Naive thymus-derived CD8-positive, alpha-beta T cell (primary cell): ENCODE measurements around the gene C1orf210. TPM values are rescaled to one million over a fixed set of nuclear protein-coding genes. Genes with fewer than 3 reads are reported as not detected.

Experiments
- ATAC-seq, 2 donors: fragments of 150-1000 bp; cut with Tn5 transposase in 1 of 2; sonication (Bioruptor Pico), chemical (Tn5 transposase) in 1 of 2; 1 replicate in 1 of 2; 2 replicates in 1 of 2; pipeline ENCODE4 v1.10.0; 2021; ENCODE audit warnings: mild to moderate bottlenecking in 2 of 2, moderate library complexity in 2 of 2
- POLR2A ChIA-PET: fragments of 350-600 bp; sonication (Branson Sonifier 250); formaldehyde crosslinking; loops from one replicate; lab custom pipeline; 2021; ENCODE audit warnings: antibody characterized with exemption; lab: Charles Lee
- DNase-seq, 10 donors: peaks; one replicate each; pipeline versions ENCODE4 v3.0.0 to v3.0.0-alpha.2; 2020 to 2022
- H3K27ac Mint-ChIP-seq, 10 donors: one replicate each; pipeline ENCODE4 v1.8.0; 2020 to 2022; ENCODE audit warnings: mild to moderate bottlenecking in 10 of 10, mixed read lengths in 10 of 10, moderate library complexity in 4 of 10, inconsistent platforms in 1 of 10
- H3K27me3 Mint-ChIP-seq, 5 donors: one replicate each; pipeline ENCODE4 v1.8.0; 2021 to 2022; ENCODE audit warnings: mixed read lengths in 5 of 5
- H3K36me3 Mint-ChIP-seq, 3 donors: one replicate each; pipeline ENCODE4 v1.8.0; 2020 to 2022; ENCODE audit warnings: mixed read lengths in 3 of 3, mild to moderate bottlenecking in 2 of 3, inconsistent platforms in 1 of 3
- H3K4me1 Mint-ChIP-seq, 4 donors: one replicate each; pipeline ENCODE4 v1.8.0; 2021 to 2022; ENCODE audit warnings: mixed read lengths in 4 of 4
- H3K4me3 Mint-ChIP-seq, 10 donors: one replicate each; pipeline ENCODE4 v1.8.0; 2020 to 2022; ENCODE audit warnings: mild to moderate bottlenecking in 10 of 10, mixed read lengths in 10 of 10, moderate library complexity in 6 of 10, inconsistent platforms in 1 of 10
- H3K9me3 Mint-ChIP-seq, 9 donors: one replicate each; pipeline ENCODE4 v1.8.0; 2020 to 2022; ENCODE audit warnings: mixed read lengths in 9 of 9, mild to moderate bottlenecking in 3 of 9, inconsistent platforms in 1 of 9, moderate library complexity in 1 of 9
- polyA plus RNA-seq, 3 donors: library from polyadenylated mRNA; unstranded; fragments of 300-500 nt; fragmentation: Illumina TruSeq; gene quantifications; one replicate each; pipeline ENCODE4 v1.2.3, GENCODE V29; 2021
- total RNA-seq, 8 experiments: library from RNA in 2 of 8; stranded (reverse) in 2 of 8; gene quantifications; one replicate each; pipeline ENCODE4 v1.2.3 and lab custom pipeline; 2021 to 2026

The C1orf210 gene
- total and polyA plus RNA-seq, 5 experiments from 2014 or later: 0.13 TPM; not detected in 4

GRCh38 chr1:43286533-43286932, 1.2 kb upstream of the C1orf210 start:
- Mint-ChIP-seq H3K36me3 (no peaks in the 10 kb centered on the region), H3K27ac (no peak overlapping the region), H3K4me1 (peaks cover 0 to 4% (median 0%) of the 10 kb centered on the region in 4 donors), H3K9me3 (no peaks in the 10 kb centered on the region), H3K4me3 (no peak overlapping the region), H3K27me3 (peaks cover 0 to 10% (median 4%) of the 10 kb centered on the region in 5 donors)
- POLR2A ChIA-PET: no interaction called here
- DNase-seq (no peak), ATAC-seq (no peak)

- Mint-ChIP-seq H3K27me3 (peaks cover 0 to 10% (median 4%) of the 10 kb centered on the region in 5 donors), H3K36me3 (no peaks in the 10 kb centered on the region), H3K9me3 (no peaks in the 10 kb centered on the region), H3K4me1 (peaks cover 0 to 4% (median 0%) of the 10 kb centered on the region in 4 donors), H3K27ac (peak overlapping the region in 1 of 10 donors; percentile 63), H3K4me3 (no peak overlapping the region)
- ATAC-seq (no peak), DNase-seq (no peak)
- POLR2A ChIA-PET: no interaction called here
These were observed 734 bp upstream of the C1orf210 start for GRCh38 chr1:43286115-43286514.

- Mint-ChIP-seq H3K27ac (peak overlapping the region in 1 of 10 donors; percentile 43), H3K4me3 (no peak overlapping the region), H3K4me1 (peaks cover 0 to 4% (median 0%) of the 10 kb centered on the region in 4 donors), H3K9me3 (no peaks in the 10 kb centered on the region), H3K36me3 (peaks cover 0 to 2% (median 0%) of the 10 kb centered on the region in 3 donors), H3K27me3 (peaks cover 0 to 22% (median 13%) of the 10 kb centered on the region in 5 donors)
- ATAC-seq (no peak), DNase-seq (no peak)
- POLR2A ChIA-PET: no interaction called here
These were observed 753 bp downstream of the C1orf210 start for GRCh38 chr1:43284546-43285110.

- no peak for DNase-seq
- H3K4me3 Mint-ChIP-seq: peak overlapping the region in 1 of 10 donors; percentile 36
- POLR2A ChIA-PET: no interaction called here
- H3K27ac Mint-ChIP-seq: no peak overlapping the region
- no peaks in the 10 kb centered on the region for H3K9me3 Mint-ChIP-seq
- peaks cover 0 to 24% (median 13%) of the 10 kb centered on the region in 5 donors for H3K27me3 Mint-ChIP-seq
- peaks cover 0 to 4% (median 0%) of the 10 kb centered on the region in 4 donors for H3K4me1 Mint-ChIP-seq
- no peak for ATAC-seq
- H3K36me3 Mint-ChIP-seq: peaks cover 0 to 2% (median 0%) of the 10 kb centered on the region in 3 donors
These were observed 1.3 kb downstream of the C1orf210 start for GRCh38 chr1:43284065-43284464.

- POLR2A ChIA-PET: no interaction called here
- no peak for DNase-seq
These were observed 2.9 kb downstream of the C1orf210 start for GRCh38 chr1:43282220-43283195.

GRCh38 chr1:43280692-43281091, 4.7 kb downstream of the C1orf210 start:
- ATAC-seq (no peak), DNase-seq (no peak)
- H3K4me1 Mint-ChIP-seq: peaks cover 0 to 2% (median 0%) of the 10 kb centered on the region in 4 donors
- no peak overlapping the region for H3K4me3 Mint-ChIP-seq
- H3K9me3 Mint-ChIP-seq: no peaks in the 10 kb centered on the region
- H3K27ac Mint-ChIP-seq: no peak overlapping the region
- POLR2A ChIA-PET: no interaction called here
- H3K36me3 Mint-ChIP-seq: peaks cover 0 to 2% (median 0%) of the 10 kb centered on the region in 3 donors
- H3K27me3 Mint-ChIP-seq: peaks cover 0 to 23% (median 12%) of the 10 kb centered on the region in 5 donors

More at GRCh38 chr1:43282220-43283195, 2.9 kb downstream of the C1orf210 start:
- no peak for ATAC-seq
- Mint-ChIP-seq H3K4me3 (no peak overlapping the region), H3K27ac (no peak overlapping the region), H3K36me3 (peaks cover 0 to 2% (median 0%) of the 10 kb centered on the region in 3 donors), H3K4me1 (peaks cover 0 to 4% (median 1%) of the 10 kb centered on the region in 4 donors), H3K27me3 (peaks cover 0 to 21% (median 13%) of the 10 kb centered on the region in 5 donors), H3K9me3 (no peaks in the 10 kb centered on the region)

- ATAC-seq (no peak), DNase-seq (no peak)
- H3K27me3 Mint-ChIP-seq: peaks cover 0 to 23% (median 12%) of the 10 kb centered on the region in 5 donors
- peaks cover 4 to 10% (median 7%) of the 10 kb centered on the region in 4 donors for H3K4me1 Mint-ChIP-seq
- H3K27ac Mint-ChIP-seq: no peak overlapping the region
- peaks cover 0 to 9% (median 0%) of the 10 kb centered on the region in 9 donors for H3K9me3 Mint-ChIP-seq
- POLR2A ChIA-PET: no interaction called here
- peaks cover 2 to 6% (median 2%) of the 10 kb centered on the region in 3 donors for H3K36me3 Mint-ChIP-seq
- H3K4me3 Mint-ChIP-seq: no peak overlapping the region
These were observed 5.7 kb downstream of the C1orf210 start for GRCh38 chr1:43279666-43280065.

GRCh38 chr1:43279161-43279560, 6.2 kb downstream of the C1orf210 start:
- Mint-ChIP-seq H3K36me3 (peaks cover 2 to 10% (median 7%) of the 10 kb centered on the region in 3 donors), H3K4me3 (no peak overlapping the region), H3K9me3 (peaks cover 0 to 14% (median 0%) of the 10 kb centered on the region in 9 donors), H3K4me1 (peaks cover 8 to 15% (median 12%) of the 10 kb centered on the region in 4 donors), H3K27me3 (peaks cover 0 to 23% (median 12%) of the 10 kb centered on the region in 5 donors), H3K27ac (no peak overlapping the region)
- ATAC-seq (no peak), DNase-seq (no peak)
- POLR2A ChIA-PET: no interaction called here

- POLR2A ChIA-PET: no interaction called here
These were observed 8.1 kb downstream of the C1orf210 start for GRCh38 chr1:43277116-43277876.

GRCh38 chr1:43276673-43277072, 8.7 kb downstream of the C1orf210 start:
- H3K4me1 Mint-ChIP-seq: peaks cover 8 to 20% (median 14%) of the 10 kb centered on the region in 4 donors
- no peak overlapping the region for H3K4me3 Mint-ChIP-seq
- ATAC-seq (no peak), DNase-seq (no peak)
- peaks cover 2 to 27% (median 14%) of the 10 kb centered on the region in 5 donors for H3K27me3 Mint-ChIP-seq
- peaks cover 2 to 10% (median 7%) of the 10 kb centered on the region in 3 donors for H3K36me3 Mint-ChIP-seq
- peaks cover 0 to 15% (median 0%) of the 10 kb centered on the region in 9 donors for H3K9me3 Mint-ChIP-seq
- no peak overlapping the region for H3K27ac Mint-ChIP-seq
- POLR2A ChIA-PET: no interaction called here

More at GRCh38 chr1:43277116-43277876, 8.1 kb downstream of the C1orf210 start:
- no peak overlapping the region for H3K27ac Mint-ChIP-seq
- peaks cover 2 to 10% (median 7%) of the 10 kb centered on the region in 3 donors for H3K36me3 Mint-ChIP-seq
- H3K9me3 Mint-ChIP-seq: peaks cover 0 to 15% (median 0%) of the 10 kb centered on the region in 9 donors
- DNase-seq (no peak), ATAC-seq (no peak)
- peaks cover 8 to 19% (median 13%) of the 10 kb centered on the region in 4 donors for H3K4me1 Mint-ChIP-seq
- H3K4me3 Mint-ChIP-seq: no peak overlapping the region
- peaks cover 0 to 23% (median 14%) of the 10 kb centered on the region in 5 donors for H3K27me3 Mint-ChIP-seq

GRCh38 chr1:43275826-43276620, 9.4 kb downstream of the C1orf210 start:
- Mint-ChIP-seq H3K4me3 (peak overlapping the region in 2 of 10 donors; percentile 54 to 61), H3K9me3 (peaks cover 0 to 15% (median 0%) of the 10 kb centered on the region in 9 donors), H3K27ac (peak overlapping the region in 3 of 10 donors; percentile 35 to 94 (median 87)), H3K36me3 (peaks cover 2 to 10% (median 7%) of the 10 kb centered on the region in 3 donors), H3K27me3 (peaks cover 2 to 34% (median 13%) of the 10 kb centered on the region in 5 donors), H3K4me1 (peaks cover 14 to 26% (median 19%) of the 10 kb centered on the region in 4 donors)
- POLR2A ChIA-PET: no interaction called here
- no peak for ATAC-seq
- no peak for DNase-seq
